ENCODE data around the gene STOM. TPM values are rescaled to one million over a fixed set of nuclear protein-coding genes. Genes with fewer than 3 reads are reported as not detected.

STOM gene
- total RNA-seq, 1 experiment from 2014 or later = 22.4 TPM

GRCh38 chr9:121318631-121319382, 51.2 kb downstream of the STOM start:
- H3K9me2 ChIP-seq (ENCODE audit: insufficient read depth) = no peaks in the 10 kb centered on the region
- H3K27ac ChIP-seq (ENCODE audit: low read depth, low read length) = no peak overlapping the region
- DNase-seq (ENCODE audit: low read depth, low spot score) (no peak), ATAC-seq (no peak)
- no peak overlapping the region for H3K4me2 ChIP-seq (ENCODE audit: low read length)
- H2AFZ ChIP-seq (ENCODE audit: low read depth, low read length, poor library complexity, severe bottlenecking) = no peak overlapping the region
- TF ChIP-seq FOSL1 (IDR thresholded peaks at IDR 0.05; ENCODE audit: low read depth) = no peak
- no peak for TF ChIP-seq JUND (IDR thresholded peaks at IDR 0.05)
- no peak for TF ChIP-seq RAD21 (IDR thresholded peaks at IDR 0.05; ENCODE audit: low read depth)
- no peak for TF ChIP-seq EZH2 (IDR thresholded peaks at IDR 0.05)
- TF ChIP-seq ELF1 (IDR thresholded peaks at IDR 0.05; ENCODE audit: borderline replicate concordance, low read depth) = no peak
- no peak for TF ChIP-seq ZFX (IDR thresholded peaks at IDR 0.05)
- no peak for TF ChIP-seq SRF (IDR thresholded peaks at IDR 0.05; ENCODE audit: low read depth)
- TF ChIP-seq, protein P1, sequence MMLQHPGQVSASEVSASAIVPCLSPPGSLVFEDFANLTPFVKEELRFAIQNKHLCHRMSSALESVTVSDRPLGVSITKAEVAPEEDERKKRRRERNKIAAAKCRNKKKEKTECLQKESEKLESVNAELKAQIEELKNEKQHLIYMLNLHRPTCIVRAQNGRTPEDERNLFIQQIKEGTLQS (IDR thresholded peaks at IDR 0.05) = no peak
- no peak for TF ChIP-seq EZH2phosphoT487 (IDR thresholded peaks at IDR 0.05; ENCODE audit: borderline replicate concordance)
- TF ChIP-seq CEBPB (IDR thresholded peaks at IDR 0.05; ENCODE audit: low read depth) = no peak
- no peak for TF ChIP-seq ZNF274 (IDR thresholded peaks at IDR 0.05; ENCODE audit: low read depth, low read length)
- no peak for TF ChIP-seq EGR1 (IDR thresholded peaks at IDR 0.05; ENCODE audit: low read depth)
- TF ChIP-seq, protein P2, sequence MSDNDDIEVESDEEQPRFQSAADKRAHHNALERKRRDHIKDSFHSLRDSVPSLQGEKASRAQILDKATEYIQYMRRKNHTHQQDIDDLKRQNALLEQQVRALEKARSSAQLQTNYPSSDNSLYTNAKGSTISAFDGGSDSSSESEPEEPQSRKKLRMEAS (IDR thresholded peaks at IDR 0.05) = no peak
- TF ChIP-seq CBX3 (IDR thresholded peaks at IDR 0.05; ENCODE audit: low read depth) = no peak
- no peak for TF ChIP-seq ZBTB33 (IDR thresholded peaks at IDR 0.05; ENCODE audit: extremely low read depth, insufficient replicate concordance, low read length)
- TF ChIP-seq, protein P3, sequence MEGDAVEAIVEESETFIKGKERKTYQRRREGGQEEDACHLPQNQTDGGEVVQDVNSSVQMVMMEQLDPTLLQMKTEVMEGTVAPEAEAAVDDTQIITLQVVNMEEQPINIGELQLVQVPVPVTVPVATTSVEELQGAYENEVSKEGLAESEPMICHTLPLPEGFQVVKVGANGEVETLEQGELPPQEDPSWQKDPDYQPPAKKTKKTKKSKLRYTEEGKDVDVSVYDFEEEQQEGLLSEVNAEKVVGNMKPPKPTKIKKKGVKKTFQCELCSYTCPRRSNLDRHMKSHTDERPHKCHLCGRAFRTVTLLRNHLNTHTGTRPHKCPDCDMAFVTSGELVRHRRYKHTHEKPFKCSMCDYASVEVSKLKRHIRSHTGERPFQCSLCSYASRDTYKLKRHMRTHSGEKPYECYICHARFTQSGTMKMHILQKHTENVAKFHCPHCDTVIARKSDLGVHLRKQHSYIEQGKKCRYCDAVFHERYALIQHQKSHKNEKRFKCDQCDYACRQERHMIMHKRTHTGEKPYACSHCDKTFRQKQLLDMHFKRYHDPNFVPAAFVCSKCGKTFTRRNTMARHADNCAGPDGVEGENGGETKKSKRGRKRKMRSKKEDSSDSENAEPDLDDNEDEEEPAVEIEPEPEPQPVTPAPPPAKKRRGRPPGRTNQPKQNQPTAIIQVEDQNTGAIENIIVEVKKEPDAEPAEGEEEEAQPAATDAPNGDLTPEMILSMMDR (IDR thresholded peaks at IDR 0.05 in 2 of 3, conservative IDR thresholded peaks at IDR 0.05 in 1 of 3; ENCODE audit: borderline replicate concordance in 1 of 3, insufficient read depth in 1 of 3, low read depth in 2 of 3, low read length in 2 of 3) = no peak
- TF ChIP-seq SP1 (IDR thresholded peaks at IDR 0.05; ENCODE audit: low read depth) = no peak
- TF ChIP-seq YY1 (IDR thresholded peaks at IDR 0.05; ENCODE audit: extremely low read depth, insufficient replicate concordance, low read depth, low read length) = no peak
- BruUV-seq (replicated peaks) = no TSS peak
- H3K9me3 ChIP-seq (ENCODE audit: control insufficient read depth in 1 of 2, insufficient read depth in 1 of 2, low read depth in 1 of 2, low read length in 2 of 2) = no peaks in the 10 kb centered on the region
- H3K9ac ChIP-seq (ENCODE audit: low read length) = no peak overlapping the region
- ChIA-PET RAD21 (ENCODE audit: low non-redundant PET in 1 of 2, low total read pairs in 2 of 2, uncharacterized antibody in 2 of 2, unreplicated experiment in 2 of 2) (interaction anchor here (1.0 to 1.7 kb wide), 3 partner anchors 81 to 227 kb away, joined by 3 to 9 read pairs (median 3); no protein-coding TSS in a partner anchor), CTCF (interaction anchor here (1.1 to 2.9 kb wide), 14 partner anchors 9 to 121 kb away, joined by 3 to 42 read pairs (median 6); partner anchors contain the start of gene GSN), POLR2A (interaction anchor here (0.7 to 0.9 kb wide), 2 partner anchors 38 to 131 kb away, joined by 3 read pairs; no protein-coding TSS in a partner anchor)
- H3K27me3 ChIP-seq (ENCODE audit: insufficient read depth, low read length) = no peaks in the 10 kb centered on the region
- 0 out of 4 replicates have a peak, but pooled peaks cover 2 to 6% of the 10 kb centered on the region in 2 experiments for H3K36me3 ChIP-seq (ENCODE audit: control insufficient read depth in 1 of 2, insufficient read depth in 2 of 2, low read length in 2 of 2)
- no peaks in the 10 kb centered on the region for H3K79me2 ChIP-seq (ENCODE audit: insufficient read depth, low read length)
- H3K4me1 ChIP-seq (ENCODE audit: control insufficient read depth in 1 of 2, insufficient read depth in 2 of 2, low read length in 2 of 2) = peaks cover 23 to 32% of the 10 kb centered on the region in 2 experiments
- H3K4me3 ChIP-seq (replicated peaks in 1 of 2; ENCODE audit: low read depth in 1 of 2, low read length in 2 of 2) = no peak overlapping the region
- intact Hi-C loops (cut with micrococcal nuclease) = no loop called here
- no peaks in the 10 kb centered on the region for H4K20me1 ChIP-seq (ENCODE audit: insufficient read depth)

Data from HCT116 (cell line).